Stimulated activated CD8-positive, alpha-beta memory T cell treated with anti-CD3 and anti-CD28 coated beads, Interleukin-4, amount 100 ng/mL, for 4 hours (primary cell): ENCODE results near the gene CLASP1.
"Not testable (repeated sequence)": the region's sequence is repeated elsewhere in the genome, so short reads cannot be mapped to it uniquely, and the experiment has no call there.

Source experiments
- DNase-seq, 2 donors: peaks; one replicate each; pipeline ENCODE4 v3.0.0-alpha.2; 2020; ENCODE audit warnings: low read depth in 2 of 2, low spot score in 1 of 2

The CLASP1 gene

GRCh38 chr2:121331324-121331723 lies 317.9 kb downstream of the CLASP1 start:
- DNase-seq: not testable (repeated sequence)

- no peak for DNase-seq
Observed at GRCh38 chr2:121330921-121331320, 318.3 kb downstream of the CLASP1 start.

DNA sequence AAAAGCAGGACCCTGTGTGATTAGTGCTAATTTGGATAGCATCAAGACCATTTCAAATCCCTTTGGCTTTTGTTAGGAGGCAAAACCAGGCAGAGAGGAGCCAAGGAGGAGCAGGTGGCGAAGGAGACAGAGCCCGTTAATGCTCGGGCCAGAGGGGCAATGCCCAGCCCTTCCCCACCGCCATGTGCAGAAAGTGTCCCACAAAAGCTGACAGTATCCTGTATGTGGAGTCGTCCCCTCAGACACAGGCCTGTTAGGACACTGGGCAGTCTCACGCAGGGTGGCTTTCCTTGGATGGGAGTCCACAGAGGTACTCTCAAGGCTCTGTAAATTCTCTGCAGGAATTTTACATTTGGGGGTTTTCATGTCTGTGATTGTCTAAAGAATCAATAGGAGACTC lies 319.5 kb downstream of the CLASP1 start:
- no peak for DNase-seq

- DNase-seq: no peak
Observed at GRCh38 chr2:121326628-121327027, 322.6 kb downstream of the CLASP1 start.

DNA sequence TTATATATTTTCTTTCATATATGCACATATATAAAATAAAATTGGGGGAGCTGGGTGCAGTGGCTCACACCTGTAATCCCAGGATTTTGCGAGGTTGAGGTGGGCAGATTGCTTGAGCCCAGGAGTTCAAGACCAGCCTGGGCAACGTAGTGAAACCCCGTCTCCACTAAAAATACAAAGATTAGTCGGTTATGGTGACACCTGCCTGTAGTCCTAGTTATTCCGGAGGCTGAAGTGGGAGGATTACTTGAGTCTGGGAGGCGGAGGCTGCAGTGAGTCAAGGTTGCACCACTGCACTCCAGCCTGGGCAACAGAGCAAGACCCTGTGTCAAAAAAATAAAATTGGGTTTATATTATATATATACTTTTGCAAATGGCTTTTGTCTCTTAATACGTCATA lies 324.7 kb downstream of the CLASP1 start:
- no peak for DNase-seq

DNA sequence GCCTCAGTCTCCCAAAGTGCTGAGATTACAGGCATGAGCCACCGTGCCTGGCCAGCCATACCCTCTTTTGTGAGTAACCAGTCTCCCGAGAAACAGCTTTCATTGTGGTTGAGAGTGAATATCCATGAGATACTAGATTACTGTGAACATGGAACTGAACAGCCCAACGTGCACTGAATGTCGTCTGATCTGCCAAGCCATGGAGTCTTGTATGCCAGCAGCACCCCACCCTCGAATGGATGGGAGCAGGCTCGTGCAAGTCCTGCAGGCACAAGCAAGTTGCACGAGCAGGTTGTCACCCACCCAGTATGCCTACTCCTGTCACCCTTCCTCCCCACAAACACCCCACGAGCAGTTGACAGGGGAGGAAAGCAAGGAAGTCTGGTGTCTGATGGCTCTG lies 327.8 kb downstream of the CLASP1 start:
- no peak for DNase-seq

GRCh38 chr2:121319941-121320340 lies 329.3 kb downstream of the CLASP1 start:
- no peak for DNase-seq

- DNase-seq: no peak
Observed at GRCh38 chr2:121316986-121317385, 332.3 kb downstream of the CLASP1 start.

GRCh38 chr2:121313701-121314100 lies 335.6 kb downstream of the CLASP1 start:
- DNase-seq: not testable (repeated sequence)

GRCh38 chr2:121309801-121310200 lies 339.5 kb downstream of the CLASP1 start:
- no peak for DNase-seq

GRCh38 chr2:121309323-121309722 lies 339.9 kb downstream of the CLASP1 start:
- no peak for DNase-seq

DNA sequence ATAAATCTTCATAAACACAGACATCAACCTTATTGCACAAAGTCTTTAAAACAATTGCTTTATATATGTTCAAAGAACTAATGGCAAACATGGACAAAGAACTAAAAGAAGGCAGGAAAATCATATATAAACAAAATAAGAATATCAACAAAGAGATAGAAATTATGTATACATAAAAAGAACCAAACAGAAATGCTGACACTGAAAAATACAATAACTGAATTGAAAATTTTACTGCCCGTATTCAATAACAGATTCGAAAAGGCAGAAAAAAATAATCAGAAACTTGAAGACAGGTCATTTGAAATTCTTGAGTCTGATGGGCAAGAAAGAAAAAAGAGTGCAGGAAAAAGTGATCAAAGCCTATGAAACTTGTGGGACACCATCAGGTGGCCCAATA lies 342.2 kb downstream of the CLASP1 start:
- no peak for DNase-seq

- no peak for DNase-seq
Observed at GRCh38 chr2:121304941-121305340, 344.3 kb downstream of the CLASP1 start.

- DNase-seq: no peak
Observed at GRCh38 chr2:121303531-121304263, 345.6 kb downstream of the CLASP1 start.

DNA sequence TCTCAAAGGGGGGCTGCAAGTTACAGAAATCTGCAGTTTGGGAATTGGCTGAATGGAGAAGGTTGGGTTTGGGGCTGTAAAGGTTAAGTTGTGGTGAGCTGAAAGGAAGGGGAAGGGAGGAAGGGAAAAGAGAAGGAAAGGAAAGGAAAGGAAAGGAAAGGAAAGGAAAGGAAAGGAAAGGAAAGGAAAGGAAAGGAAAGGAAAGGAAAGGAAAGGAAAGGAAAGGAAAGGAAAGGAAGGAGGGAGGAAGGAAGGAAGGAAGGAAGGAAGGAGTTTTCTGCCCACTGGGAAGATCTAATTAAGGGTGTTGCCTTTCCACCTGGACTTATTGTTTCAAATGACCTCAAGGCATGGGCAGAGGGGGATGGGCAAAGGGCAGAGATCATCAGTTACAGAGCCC lies 348.1 kb downstream of the CLASP1 start:
- not testable (repeated sequence) for DNase-seq

DNA sequence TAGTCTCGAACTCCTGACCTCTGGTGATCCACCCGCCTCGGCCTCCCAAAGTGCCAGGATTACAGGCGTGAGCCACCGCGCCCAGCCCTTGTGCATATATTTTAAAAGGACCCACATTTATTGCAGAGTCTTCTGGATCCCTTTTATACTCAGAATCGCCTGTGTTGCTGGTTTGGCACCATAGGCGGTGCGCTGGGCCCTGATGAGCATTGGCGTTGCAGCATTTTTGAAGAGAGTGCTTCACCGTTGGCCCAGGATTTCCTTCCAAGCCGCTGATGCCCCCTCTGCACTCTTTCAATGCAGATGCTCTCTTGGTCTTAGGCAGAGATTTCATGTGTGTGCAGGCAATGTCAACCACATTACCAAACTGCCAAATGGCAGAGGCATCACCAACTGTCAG lies 350.8 kb downstream of the CLASP1 start:
- DNase-seq: no peak

DNA sequence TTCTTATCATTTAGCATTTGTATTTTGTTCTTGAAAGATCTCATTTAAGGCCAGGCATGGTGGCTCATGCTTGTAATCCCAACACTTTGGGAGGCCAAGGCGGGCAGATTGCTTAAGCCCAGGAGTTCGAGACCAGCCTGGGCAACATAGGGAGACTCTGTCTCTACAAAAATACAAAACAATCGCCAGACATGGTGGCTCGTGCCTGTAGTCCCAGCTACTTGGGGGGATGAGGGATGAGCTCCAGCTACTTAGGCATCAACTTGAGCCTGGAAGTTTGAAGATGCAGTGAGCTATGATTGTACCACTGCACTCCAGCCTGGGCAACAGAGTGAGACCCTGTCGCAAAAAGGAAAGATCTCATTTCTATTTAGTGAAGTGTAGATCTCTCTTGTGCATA lies 351.4 kb downstream of the CLASP1 start:
- not testable (repeated sequence) for DNase-seq

DNA sequence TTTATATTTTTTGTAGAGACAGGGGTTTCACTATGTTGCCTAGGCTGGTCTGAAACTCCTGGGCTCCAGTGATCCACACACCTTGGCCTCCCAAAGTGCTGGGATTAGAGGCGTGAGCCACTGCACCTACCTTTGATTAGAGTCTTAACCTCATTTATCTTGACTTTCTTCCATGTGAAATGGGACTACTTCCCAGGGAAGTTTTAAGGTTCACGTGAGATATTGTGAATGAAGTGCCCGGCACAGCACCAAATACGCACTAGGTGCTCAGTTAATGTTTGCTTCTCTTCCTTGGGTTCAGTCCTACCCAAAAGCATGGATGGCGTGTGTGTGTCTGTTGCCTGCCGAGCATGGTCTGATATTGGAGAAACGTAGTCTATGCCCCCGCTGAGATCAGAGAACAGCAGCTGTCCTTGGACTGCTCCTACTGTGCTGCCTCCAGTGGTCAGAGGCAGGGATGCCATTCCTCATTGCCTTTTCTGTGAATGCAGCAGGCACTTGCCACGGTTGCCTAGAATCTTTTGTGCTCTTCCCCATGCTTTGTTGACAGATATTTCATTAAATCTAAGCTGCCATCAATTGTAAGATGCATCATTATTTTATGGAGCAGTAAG lies 351.9 kb downstream of the CLASP1 start:
- DNase-seq: no peak

DNA sequence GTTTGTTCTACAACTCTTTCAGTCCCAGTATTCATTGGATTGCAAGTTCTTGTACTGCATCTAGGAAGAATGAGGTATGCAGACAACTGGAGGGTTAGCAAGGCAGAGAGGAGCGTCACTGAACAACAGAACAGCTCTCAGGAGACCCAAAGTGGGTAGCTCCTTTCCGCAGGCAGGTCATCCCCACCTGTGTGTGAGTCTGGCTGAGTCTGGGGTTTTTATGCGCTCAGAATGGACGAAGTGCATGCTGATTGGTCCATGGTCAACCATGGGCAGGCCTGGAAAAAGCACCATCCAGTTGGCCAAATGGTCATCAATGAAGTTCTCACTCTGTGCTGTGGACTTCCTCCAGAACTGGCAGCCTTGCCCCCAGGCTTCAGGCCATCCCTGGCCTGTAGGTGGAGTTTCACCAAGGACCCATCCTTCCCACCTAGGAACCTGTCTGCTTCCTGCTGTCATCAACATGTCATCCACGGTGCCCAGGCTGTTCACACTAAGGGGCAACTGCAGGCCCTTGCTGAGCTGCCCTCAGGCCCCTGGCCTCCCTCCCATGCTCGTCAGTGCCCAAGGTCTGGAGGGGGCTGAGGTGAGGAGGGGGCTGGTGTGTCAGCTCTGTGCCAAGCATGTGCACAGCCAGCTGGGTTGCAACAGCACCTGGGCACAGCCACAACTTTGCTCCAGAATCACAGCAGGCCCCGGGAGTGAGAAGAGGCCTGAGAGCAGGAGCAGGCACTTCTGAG lies 353.2 kb downstream of the CLASP1 start:
- DNase-seq: no peak

GRCh38 chr2:121294881-121295840 lies 354.1 kb downstream of the CLASP1 start:
- no peak for DNase-seq
